UCSD-AML1 (cell line): ENCODE measurements around the gene OR5K1.

ENCODE experiments used
- DNase-seq: peaks from one replicate; lab custom pipeline; 2025; ENCODE audit not compliant: unreplicated experiment; lab: John Stamatoyannopoulos, UW

Gene OR5K1

GRCh38 chr3:98513736-98514135 lies 50.7 kb downstream of the OR5K1 start:
- no peak for DNase-seq

GRCh38 chr3:98514948-98515347 lies 51.9 kb downstream of the OR5K1 start:
- no peak for DNase-seq

- no peak for DNase-seq
Measured at GRCh38 chr3:98518816-98519215, 55.8 kb downstream of the OR5K1 start.

- no peak for DNase-seq
Measured at GRCh38 chr3:98519351-98519750, 56.4 kb downstream of the OR5K1 start.

- peak; percentile 37 for DNase-seq
Measured at GRCh38 chr3:98521897-98522543, 59.0 kb downstream of the OR5K1 start.
